LNCAP (cell line): ENCODE data around the gene GSTT2.

Experiments
- TF ChIP-seq, protein P1 (sequence below): fragments of 450-650 bp; IDR thresholded peaks from 2 replicates; pipeline ENCODE4 v1.5.1; 2017; ENCODE audit warnings: mild to moderate bottlenecking

The GSTT2 gene

DNA sequence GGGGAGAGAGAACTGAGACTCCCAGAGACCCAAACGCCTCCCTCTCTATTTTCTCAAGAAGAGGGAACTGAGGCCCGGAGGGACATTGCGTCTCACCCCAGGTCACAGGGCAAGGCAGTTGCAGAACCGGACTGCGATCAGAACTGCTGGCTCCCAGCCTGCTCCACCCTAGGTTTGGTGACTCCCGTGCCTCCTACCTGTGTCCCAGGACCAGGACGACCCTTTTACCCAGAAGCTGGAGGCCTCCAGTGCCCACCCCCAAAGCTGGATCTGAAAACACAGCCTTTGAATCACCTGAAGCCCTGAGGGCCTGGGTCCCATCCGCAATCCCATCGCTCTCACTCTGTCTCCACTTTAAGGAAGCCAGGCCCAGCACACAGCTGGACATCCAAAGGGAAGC, 24.0 kb downstream of the GSTT2 start:
- TF ChIP-seq, protein P1, sequence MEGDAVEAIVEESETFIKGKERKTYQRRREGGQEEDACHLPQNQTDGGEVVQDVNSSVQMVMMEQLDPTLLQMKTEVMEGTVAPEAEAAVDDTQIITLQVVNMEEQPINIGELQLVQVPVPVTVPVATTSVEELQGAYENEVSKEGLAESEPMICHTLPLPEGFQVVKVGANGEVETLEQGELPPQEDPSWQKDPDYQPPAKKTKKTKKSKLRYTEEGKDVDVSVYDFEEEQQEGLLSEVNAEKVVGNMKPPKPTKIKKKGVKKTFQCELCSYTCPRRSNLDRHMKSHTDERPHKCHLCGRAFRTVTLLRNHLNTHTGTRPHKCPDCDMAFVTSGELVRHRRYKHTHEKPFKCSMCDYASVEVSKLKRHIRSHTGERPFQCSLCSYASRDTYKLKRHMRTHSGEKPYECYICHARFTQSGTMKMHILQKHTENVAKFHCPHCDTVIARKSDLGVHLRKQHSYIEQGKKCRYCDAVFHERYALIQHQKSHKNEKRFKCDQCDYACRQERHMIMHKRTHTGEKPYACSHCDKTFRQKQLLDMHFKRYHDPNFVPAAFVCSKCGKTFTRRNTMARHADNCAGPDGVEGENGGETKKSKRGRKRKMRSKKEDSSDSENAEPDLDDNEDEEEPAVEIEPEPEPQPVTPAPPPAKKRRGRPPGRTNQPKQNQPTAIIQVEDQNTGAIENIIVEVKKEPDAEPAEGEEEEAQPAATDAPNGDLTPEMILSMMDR, result no peak

DNA sequence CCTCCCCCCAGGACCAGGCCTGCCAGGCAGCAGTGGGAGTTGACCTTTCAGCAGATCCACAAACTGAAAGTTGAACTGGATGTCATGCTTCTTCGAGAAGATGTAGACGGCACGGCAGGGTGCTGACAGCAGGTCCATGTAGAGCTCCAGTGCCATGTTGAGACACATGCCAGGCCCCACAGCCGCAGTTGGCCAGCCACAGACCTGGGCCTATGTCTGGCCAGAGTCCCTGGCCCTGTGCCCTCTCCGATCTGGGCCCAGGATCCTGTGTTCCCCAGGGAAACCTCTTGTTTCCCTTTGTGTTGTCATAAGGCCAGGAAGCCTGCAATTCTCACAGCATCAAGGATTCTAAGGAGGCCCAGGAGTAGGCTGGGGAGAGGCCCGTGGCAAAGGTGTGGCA, 25.3 kb downstream of the GSTT2 start, which contains the start of gene GSTT4:
TSS of gene GSTT4 (minus strand) at position 253 of the 400 bp plus-strand sequence. CDS start at position 156, 97 bp downstream.
- TF ChIP-seq, protein P1, result no peak

DNA sequence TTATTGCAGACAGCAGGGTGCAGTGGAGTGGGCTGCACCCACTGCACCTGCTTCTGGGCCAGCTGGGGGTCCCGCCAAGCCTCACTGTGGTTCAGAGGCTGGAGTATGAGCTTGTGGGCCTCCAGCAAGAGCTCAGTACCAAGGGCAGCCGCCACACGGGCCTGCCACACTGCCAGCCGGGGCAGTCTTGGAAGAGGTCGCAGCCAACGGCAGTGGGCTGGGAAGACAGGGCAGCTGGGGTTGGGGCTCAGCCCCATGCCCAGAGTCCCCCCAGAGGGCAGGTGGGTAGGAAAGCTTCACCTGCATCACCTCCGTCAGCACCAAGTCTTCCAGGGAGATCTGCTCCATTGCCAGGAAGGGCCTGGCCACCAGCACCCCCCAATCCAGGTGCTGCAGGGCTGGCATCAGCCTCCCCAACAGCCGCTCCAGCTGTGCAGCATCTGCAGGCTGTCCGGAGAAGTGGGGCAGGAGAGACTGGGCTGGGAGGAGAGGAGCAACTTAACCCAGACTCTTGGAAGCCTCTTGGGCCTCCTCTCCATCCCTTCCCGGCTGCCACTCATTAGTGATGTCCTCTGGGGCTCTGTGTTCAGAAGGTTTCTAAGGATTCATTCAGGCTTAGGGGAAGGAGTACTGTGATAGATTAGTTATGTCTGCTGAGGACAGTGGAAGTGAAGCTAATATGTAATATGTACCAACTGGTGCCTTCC, 26.4 kb downstream of the GSTT2 start:
- TF ChIP-seq, protein P1, result no peak

DNA sequence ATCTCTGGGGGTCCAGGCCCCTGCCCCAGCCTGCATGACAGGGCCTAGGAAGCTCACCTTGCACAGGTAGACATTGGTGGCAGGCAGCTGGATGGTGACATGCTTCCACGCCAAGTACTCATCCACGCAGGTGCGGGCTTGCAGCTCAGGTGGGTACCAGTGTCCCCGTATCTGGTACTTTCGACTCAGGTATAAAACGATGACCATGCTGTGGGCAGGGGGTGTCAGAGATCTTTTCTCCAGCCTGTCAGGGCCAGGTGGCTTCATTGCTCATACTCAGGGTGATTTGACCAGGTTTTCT, 26.9 kb downstream of the GSTT2 start:
- TF ChIP-seq, protein P1, result no peak

DNA sequence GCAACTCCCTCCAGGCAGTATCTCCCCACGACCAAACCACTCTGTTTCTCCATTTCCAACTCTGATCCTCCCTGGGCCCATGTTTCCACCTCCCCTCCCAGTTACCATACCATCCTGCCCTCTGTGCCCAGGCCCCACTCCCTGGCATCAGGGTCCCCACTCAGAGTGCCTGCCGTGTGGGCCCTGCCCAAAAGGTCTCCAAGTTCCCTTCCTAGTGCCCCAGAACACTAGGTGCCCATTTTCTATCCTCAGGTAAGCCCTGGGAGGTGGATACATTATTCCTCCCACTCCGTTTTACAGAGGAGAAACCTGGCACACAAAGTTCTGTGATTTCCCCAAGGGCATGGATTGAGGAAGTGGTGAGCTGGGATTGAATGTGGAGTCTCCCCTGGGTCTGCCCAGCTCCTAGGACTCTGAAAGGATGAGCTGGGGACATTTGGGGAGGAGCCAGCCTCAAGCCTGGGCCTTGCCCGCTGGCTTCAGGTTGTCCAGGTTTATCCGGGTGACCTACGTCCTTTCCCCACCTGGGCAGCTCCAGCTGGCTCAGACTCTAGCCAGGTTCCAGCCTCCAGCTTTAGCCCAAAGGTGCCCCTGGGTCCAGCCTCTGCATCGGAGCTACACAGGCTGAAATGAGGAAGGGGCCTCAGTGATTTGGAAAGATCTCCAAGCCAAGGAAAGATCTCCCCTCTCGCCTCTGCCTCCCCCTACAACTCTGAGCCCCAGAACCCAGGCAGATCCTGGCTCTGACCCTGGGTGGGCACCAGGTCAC, 27.5 kb downstream of the GSTT2 start:
- TF ChIP-seq, protein P1, result no peak

DNA sequence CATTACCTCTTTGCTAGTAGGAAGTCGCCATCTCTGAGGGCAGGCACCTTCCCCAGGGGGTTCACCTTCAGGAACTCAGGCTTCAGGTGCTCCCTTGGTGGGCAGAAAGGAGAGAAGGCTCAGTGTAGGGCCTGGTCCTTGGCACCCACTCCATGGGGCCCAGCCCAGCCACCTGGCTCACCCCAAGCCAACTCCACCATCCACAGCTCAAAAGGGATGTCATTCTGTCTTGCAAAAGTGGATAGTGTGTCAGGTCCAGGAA, 28.0 kb downstream of the GSTT2 start:
- TF ChIP-seq, protein P1, result no peak

DNA sequence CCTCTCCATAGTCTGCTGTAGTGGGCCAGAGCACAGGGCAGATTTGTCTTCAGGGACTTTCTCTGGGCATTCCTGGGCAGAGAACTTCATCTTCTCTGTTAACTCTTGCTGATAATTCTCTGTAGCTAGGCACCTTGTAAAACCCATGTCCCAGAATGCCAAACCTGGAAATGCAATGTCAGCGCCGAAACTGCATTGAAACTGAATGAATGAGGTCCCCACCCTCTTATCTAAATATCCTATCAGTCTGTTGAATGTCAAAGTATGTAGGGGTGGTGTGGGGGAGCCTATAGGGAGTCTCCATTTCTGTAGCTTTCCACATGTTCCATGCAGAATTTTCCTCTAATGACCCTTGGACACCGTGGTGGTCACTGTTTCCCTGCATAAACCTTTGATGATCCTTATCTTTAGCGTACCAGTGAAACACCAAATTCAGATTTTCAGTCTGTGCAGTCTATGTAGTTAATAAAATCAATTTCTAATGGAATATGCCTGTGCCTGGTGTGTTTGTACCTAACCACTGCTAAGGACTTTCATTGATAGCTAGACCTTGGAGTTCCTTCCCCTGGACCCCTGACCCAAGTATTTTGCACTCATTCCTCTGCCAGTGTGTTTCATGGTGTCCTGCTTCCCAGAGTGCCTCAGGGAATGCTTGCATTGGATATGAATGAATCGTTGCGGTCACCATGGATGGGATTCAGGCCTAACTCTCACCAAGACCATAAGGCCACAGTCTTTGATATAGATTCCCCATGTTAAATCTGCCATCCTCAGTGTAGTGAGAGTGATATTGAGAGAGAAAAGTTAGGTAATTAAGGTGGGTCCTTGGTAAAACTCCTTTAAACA, 28.7 kb downstream of the GSTT2 start:
- TF ChIP-seq, protein P1, result no peak
